Stimulated activated CD4-positive, alpha-beta T cell treated with anti-CD3 and anti-CD28 coated beads, Interleukin-2, amount 100 ng/mL, for 48 hours (primary cell): ENCODE results near the gene LSS.

Experiments used
- DNase-seq, 2 donors: peaks; one replicate each; pipeline ENCODE4 v3.0.0-alpha.2; 2020

Gene LSS

GRCh38 chr21:46165098-46165497 is 63.5 kb downstream of the LSS start:
- DNase-seq, result no peak

- no peak for DNase-seq
Observed at GRCh38 chr21:46163380-46163779, 65.2 kb downstream of the LSS start.

GRCh38 chr21:46161633-46162592 is 66.7 kb downstream of the LSS start:
- no peak for DNase-seq

- DNase-seq, result no peak
Observed at GRCh38 chr21:46160907-46161632, 67.5 kb downstream of the LSS start.

- no peak for DNase-seq
Observed at GRCh38 chr21:46160657-46160906, 68.0 kb downstream of the LSS start.

DNA sequence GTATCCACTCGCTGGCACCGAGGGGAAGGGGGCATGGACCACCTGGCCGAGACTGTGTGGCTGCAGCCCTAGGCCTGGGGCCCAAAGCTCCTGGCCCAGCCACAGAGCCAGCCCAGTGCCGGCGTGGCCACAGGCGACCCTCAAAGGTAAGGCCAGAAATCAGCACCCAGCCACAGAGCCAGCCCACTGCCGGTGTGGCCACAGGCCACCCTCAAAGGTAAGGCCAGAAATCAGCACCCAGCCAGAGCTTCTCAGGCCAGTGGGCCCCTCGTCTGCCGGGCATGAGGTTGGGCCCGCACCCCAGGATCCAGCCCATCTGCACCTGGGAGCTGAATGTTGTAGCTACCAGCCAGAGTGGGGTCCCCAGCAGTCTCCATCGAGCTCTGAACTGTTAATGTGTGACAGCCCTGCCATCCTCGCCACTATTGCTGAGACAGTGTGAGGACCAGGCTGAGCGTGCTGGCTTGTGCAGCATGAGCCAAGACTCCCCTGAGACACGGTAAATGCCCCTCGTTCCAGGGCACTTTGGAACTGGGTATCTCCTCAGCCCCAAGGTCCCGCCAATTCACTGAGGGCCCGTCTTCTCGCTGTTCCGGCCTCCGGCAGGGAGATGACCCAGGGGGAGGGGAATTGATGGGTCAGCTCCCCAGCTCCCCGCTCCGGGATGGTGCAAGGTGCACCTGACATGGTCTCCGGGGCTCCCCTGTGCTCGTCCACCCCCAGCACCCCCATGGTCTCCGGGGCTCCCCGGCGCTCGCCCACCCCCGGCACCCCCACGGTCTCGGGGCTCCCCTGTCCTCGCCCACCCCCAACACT is 68.5 kb downstream of the LSS start:
- no peak for DNase-seq

DNA sequence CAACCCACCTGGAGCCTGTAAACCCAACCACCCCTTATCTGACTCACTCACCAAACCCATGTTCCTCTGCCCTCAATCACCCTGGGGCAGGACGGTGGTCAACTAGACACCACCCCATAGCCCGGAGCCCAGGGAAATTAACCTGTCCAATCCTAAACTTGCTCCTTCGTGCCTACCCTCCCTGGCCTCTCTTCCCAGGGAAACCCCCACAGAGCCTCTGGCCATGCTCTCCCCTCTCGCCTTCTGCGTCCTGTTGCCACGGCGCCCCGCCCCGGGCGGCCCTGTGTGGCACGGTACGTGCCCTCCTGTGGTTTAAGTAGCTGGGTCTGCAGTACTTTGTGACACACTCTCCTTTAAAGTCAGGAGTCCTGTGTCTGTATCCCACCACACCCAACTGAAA is 69.2 kb downstream of the LSS start:
- no peak for DNase-seq

DNA sequence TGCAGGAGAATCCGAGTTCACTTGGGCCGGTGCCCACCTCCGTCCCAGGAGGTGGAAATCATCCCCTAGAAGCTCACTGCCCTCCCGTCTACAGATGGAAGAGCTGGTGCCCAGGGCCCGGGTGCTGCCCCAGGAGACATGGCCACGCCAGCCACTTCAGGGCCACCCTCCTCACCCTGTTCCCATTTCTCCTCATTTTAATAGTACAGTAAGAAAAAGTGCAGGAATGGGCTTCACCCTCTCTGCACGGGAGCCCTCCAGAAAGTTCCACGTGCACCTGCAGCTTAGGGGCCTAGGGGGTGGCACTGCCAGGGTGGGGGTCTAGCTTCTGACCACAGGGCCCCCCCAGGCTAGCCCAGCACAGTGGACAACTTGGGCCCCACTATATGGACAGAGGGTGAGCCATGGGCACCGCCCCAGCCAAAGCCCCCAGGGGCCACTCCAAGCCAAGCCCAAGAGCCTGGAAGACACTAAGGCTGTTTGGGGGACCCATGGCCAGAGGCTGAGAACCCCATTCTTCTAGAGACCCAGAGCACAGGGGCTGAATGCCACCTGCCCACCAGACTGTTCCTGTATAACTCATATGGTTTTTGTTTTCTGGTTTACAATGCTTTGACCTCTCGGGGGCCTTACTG is 69.8 kb downstream of the LSS start:
- no peak for DNase-seq

GRCh38 chr21:46157987-46158451 is 70.6 kb downstream of the LSS start:
- DNase-seq, result no peak

- no peak for DNase-seq
Observed at GRCh38 chr21:46157396-46157986, 71.1 kb downstream of the LSS start.

- no peak for DNase-seq
Observed at GRCh38 chr21:46156678-46157077, 71.9 kb downstream of the LSS start.

DNA sequence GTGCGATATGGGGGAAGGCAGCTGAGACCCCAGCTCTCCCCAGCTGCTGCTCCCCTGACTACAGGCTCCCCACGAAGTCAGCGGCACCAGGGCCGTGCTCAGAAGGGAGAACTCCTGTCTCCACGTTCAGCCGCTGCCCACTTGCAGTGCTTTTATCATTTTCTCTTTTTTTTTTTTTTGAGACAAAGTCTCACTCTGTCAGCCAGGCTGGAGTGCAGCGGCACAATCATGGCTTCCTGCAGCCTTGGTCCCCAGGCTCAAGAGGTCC is 72.3 kb downstream of the LSS start:
- no peak for DNase-seq

- no peak for DNase-seq
Observed at GRCh38 chr21:46155514-46156377, 72.8 kb downstream of the LSS start, which contains the start of gene FTCD. FTCD (minus strand) TSS chr21:46155579; CDS start chr21:46155523, 56 bp downstream.

DNA sequence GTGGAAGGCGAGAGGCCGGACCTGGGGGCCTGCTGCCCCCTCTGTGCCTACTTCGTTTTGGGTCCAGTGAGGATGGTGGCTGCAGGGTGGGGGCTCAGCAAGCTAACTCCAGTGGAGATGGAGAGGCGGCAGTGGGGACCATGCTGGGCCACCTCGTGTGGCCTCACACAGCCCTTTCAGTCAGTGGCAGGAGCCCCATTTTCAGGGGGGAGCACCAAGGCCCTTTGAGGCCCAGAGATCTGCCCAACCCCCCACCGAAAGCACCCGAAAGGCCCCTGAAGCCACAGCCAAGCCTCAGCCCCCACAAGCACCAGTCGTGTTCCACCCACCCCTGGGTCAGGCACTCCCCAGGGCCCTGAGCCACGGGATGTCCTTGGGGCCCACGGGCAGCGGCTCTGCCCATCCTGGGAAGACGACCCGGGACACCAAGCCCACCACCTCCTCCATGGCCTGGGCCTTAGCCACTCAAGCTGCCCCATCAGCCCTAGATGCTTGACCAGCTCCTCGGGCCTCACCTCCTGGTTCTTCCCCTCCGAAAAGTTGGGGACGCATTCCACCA is 73.5 kb downstream of the LSS start:
- no peak for DNase-seq

DNA sequence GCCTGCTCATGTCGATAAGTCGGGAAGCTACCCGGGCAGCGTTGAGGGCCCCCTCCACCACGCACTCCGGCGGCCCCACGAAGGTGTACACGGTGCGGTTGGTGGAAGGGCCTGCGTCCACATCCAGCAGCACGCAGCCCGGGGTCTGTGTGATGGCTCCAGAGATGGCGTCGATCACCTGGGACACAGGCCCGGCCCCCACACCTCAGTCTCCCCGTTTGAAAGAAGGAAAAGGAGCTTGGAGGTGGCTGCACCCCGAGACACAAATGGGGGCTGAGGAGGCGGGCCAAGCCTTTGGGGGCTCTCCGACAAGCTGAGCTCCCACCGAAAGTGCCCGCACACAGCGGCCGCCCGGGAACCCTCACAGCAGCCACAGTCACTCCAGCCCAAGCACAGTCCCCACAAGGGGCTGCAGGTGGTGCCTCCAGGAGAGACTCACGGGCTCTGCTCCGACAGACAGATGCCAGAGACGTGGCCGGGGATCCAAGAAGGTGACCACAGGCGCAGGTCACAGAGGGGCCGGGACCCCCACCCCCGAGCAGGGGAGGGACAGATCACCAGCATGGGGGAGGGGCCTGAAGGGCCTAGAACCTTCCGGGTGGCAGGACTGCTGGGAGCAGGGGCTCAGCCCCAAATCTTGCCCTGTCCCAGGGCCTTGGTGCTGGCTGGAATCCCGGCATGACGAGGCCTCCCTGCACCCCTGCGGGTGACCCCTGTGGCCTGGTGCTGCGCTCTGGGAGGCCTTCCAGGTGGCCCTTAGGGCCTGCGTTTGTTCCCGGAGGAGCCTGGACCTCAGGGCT is 74.2 kb downstream of the LSS start:
- no peak for DNase-seq

GRCh38 chr21:46153247-46154154 is 75.1 kb downstream of the LSS start:
- peak in 1 of 2 donors; percentile 52 for DNase-seq

GRCh38 chr21:46152927-46153246 is 75.7 kb downstream of the LSS start:
- no peak for DNase-seq

DNA sequence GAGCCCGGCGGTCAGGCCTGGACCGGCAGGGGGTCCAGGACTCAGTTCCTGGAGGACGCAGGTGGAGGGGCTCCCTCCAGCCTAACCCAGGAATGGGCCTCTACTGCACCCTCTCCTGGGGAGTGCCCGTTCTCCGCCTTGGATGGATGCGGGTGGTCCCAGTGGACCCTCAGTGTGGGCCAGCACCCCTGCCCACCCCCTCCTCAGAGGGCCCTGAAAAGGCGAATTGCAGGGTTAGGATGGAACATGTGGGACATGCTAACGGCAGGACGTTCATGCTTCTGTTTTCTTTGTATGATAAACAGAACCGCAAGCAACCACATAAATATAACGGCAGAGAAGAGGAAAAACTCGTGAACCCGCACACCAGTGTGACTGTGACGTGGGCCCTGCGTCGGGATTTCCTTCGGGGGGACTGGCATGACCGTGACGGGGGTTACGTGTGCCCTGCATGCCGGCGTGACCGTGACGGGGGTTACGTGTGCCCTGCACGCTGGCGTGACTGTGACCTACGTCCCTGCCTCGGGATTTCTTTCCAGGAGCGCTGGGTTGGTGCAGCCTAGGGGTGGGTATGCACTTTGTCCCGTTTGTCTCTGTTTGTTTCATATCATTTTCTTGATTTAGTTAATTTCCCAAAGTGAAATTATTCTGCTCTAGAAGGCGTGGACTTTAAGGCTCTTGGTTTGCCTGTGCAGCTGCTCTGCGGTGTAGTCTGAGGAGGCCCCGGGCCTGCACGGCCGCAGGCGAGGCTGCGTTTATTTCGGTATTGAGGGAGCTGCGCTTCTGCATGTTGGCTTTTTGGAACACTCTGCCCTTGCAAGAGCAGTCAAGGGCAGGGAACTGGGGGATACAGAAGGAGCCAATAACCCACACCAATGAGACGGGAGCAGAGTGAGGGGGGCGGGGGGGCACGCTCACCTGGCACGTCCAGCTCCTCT is 76.3 kb downstream of the LSS start:
- no peak for DNase-seq
